Aorta (tissue), 5 donors: ENCODE results near the gene EXOC3L4. TPM values are rescaled to one million over a fixed set of nuclear protein-coding genes. Genes with fewer than 3 reads are reported as not detected.

Experiments
- ATAC-seq: fragments of 200-7000 bp; cut with Tn5 transposase; one replicate; pipeline ENCODE4 v1.9.1; 2022; ENCODE audit warnings: moderate library complexity; ENCODE audit not compliant: low FRiP score
- DNase-seq, 2 donors: peaks; one replicate each; pipeline ENCODE4 v3.0.0-alpha.2; 2020
- H3K27ac ChIP-seq, 2 donors: one replicate each; pipeline ENCODE4 v1.5.1; 2013; ENCODE audit warnings: low read length in 2 of 2, mild to moderate bottlenecking in 2 of 2, moderate library complexity in 2 of 2, control low read depth in 1 of 2, inconsistent platforms in 1 of 2, low read depth in 1 of 2
- H3K27me3 ChIP-seq, 2 donors: one replicate each; pipeline ENCODE4 v1.6.1; 2013; ENCODE audit warnings: control low read depth in 1 of 2, low read length in 1 of 2, mild to moderate bottlenecking in 1 of 2, moderate library complexity in 1 of 2; ENCODE audit not compliant: insufficient read depth in 2 of 2, control insufficient read depth in 1 of 2
- H3K36me3 ChIP-seq, 2 donors: one replicate each; pipeline ENCODE4 v1.6.1; 2013; ENCODE audit warnings: control low read depth in 1 of 2, low read length in 1 of 2, mild to moderate bottlenecking in 1 of 2; ENCODE audit not compliant: insufficient read depth in 2 of 2, control insufficient read depth in 1 of 2
- H3K4me1 ChIP-seq, 2 donors: one replicate each; pipeline ENCODE4 v1.6.1; 2013; ENCODE audit warnings: low read length in 2 of 2, control low read depth in 1 of 2, mild to moderate bottlenecking in 1 of 2, moderate library complexity in 1 of 2; ENCODE audit not compliant: insufficient read depth in 2 of 2, control insufficient read depth in 1 of 2
- H3K4me3 ChIP-seq, 2 donors: one replicate each; pipeline ENCODE4 v1.5.1; 2013; ENCODE audit warnings: low read length in 2 of 2, control low read depth in 1 of 2, mild to moderate bottlenecking in 1 of 2
- H3K9me3 ChIP-seq: one replicate; pipeline ENCODE4 v1.6.1; 2013; ENCODE audit warnings: mild to moderate bottlenecking, low read length; ENCODE audit not compliant: control insufficient read depth
- WGBS, 2 donors: extraction: QIAGEN DNeasy Blood & Tissue Kit; methylation state at CpG; one replicate each; pipeline ENCODE4 v1.1.7; 2013; 5-methylcytosine and 5-hydroxymethylcytosine counted together
- intact Hi-C, 2 donors: fragments of 100-400 bp; cut with DNase I; formaldehyde crosslinking; loops; one replicate each; pipeline versions ENCODE4 v1.14.2 to v1.15.0; 2022
- polyA plus RNA-seq, 2 donors: library from polyadenylated mRNA; stranded (reverse); fragments of 200-250 nt; gene quantifications; one replicate each; pipeline ENCODE4 v1.2.3, GENCODE V29; 2013
- total RNA-seq, 2 donors: library from RNA; stranded (reverse); fragmentation: NEBNext Ultra II Directional; extraction: Animal tissue kit (Norgen Biotek cat#: 25700); gene quantifications; one replicate each; pipeline ENCODE4 v1.2.1, GENCODE V29; 2021
- donor health status: healthy with polysubstance abuse.
- donor health status: Bipolar disorder and iron deficiency.
- donor health status: DM: no; HTN: no; CAD: no.
- donor health status: DM: no; HTN: no; CAD: no.
- donor health status: DM: yes; HTN: yes; CAD: no.

The EXOC3L4 gene
- total and polyA plus RNA-seq, 4 donors: 0.68 to 7.4 (median 4.8) TPM; not detected in 1

GRCh38 chr14:103130017-103130764, 35.7 kb downstream of the EXOC3L4 start:
- Histone ChIP-seq H3K4me3 (no peak overlapping the region), H3K27ac (no peak overlapping the region), H3K36me3 (no peaks in the 10 kb centered on the region), H3K9me3 (no peaks in the 10 kb centered on the region), H3K4me1 (no peaks in the 10 kb centered on the region), H3K27me3 (no peaks in the 10 kb centered on the region)
- ATAC-seq: no peak
- WGBS, 2 donors: 94% methylated on average over 26 of the region's 26 CpGs
- intact Hi-C loops: no loop called here
- DNase-seq: no peak

- H3K4me1 ChIP-seq: no peaks in the 10 kb centered on the region
- no peaks in the 10 kb centered on the region for H3K27me3 ChIP-seq
- H3K36me3 ChIP-seq: no peaks in the 10 kb centered on the region
- intact Hi-C loops: no loop called here
- no peak overlapping the region for H3K4me3 ChIP-seq
- no peak for DNase-seq
- WGBS, 2 donors: 63 to 64% methylated on average over 8 of the region's 8 CpGs
- ATAC-seq: no peak
- no peak overlapping the region for H3K27ac ChIP-seq
- H3K9me3 ChIP-seq: no peaks in the 10 kb centered on the region
Observed at GRCh38 chr14:103130965-103131364, 36.4 kb downstream of the EXOC3L4 start.

- 96 to 99% methylated on average over 9 of the region's 9 CpGs for WGBS, 2 donors
- ATAC-seq (no peak), DNase-seq (no peak)
- Histone ChIP-seq H3K27ac (no peak overlapping the region), H3K4me1 (no peaks in the 10 kb centered on the region), H3K4me3 (no peak overlapping the region), H3K36me3 (no peaks in the 10 kb centered on the region), H3K9me3 (no peaks in the 10 kb centered on the region), H3K27me3 (no peaks in the 10 kb centered on the region)
- intact Hi-C loops: no loop called here
Observed at GRCh38 chr14:103131580-103131979, 37.1 kb downstream of the EXOC3L4 start.

GRCh38 chr14:103132381-103133209, 38.1 kb downstream of the EXOC3L4 start:
- Histone ChIP-seq H3K27ac (no peak overlapping the region), H3K27me3 (no peaks in the 10 kb centered on the region), H3K4me1 (no peaks in the 10 kb centered on the region), H3K4me3 (no peak overlapping the region), H3K9me3 (no peaks in the 10 kb centered on the region), H3K36me3 (no peaks in the 10 kb centered on the region)
- intact Hi-C loops: no loop called here
- ATAC-seq: no peak
- WGBS, 2 donors: 83% methylated on average over 39 of the region's 39 CpGs
- DNase-seq: no peak

- Histone ChIP-seq H3K4me1 (no peaks in the 10 kb centered on the region), H3K36me3 (no peaks in the 10 kb centered on the region), H3K9me3 (no peaks in the 10 kb centered on the region), H3K27me3 (no peaks in the 10 kb centered on the region), H3K4me3 (no peak overlapping the region), H3K27ac (no peak overlapping the region)
- no peak for DNase-seq
- no peak for ATAC-seq
- WGBS, 2 donors: 89 to 93% methylated on average over 25 of the region's 25 CpGs
- intact Hi-C loops: no loop called here
Observed at GRCh38 chr14:103133210-103134140, 39.0 kb downstream of the EXOC3L4 start.

- intact Hi-C loops: no loop called here
- DNase-seq (no peak), ATAC-seq (no peak)
- WGBS, 2 donors: 50 to 73% methylated on average over 2 of the region's 2 CpGs
- Histone ChIP-seq H3K9me3 (no peaks in the 10 kb centered on the region), H3K27me3 (no peaks in the 10 kb centered on the region), H3K4me1 (no peaks in the 10 kb centered on the region), H3K27ac (no peak overlapping the region), H3K36me3 (no peaks in the 10 kb centered on the region), H3K4me3 (no peak overlapping the region)
Observed at GRCh38 chr14:103134405-103134804, 39.9 kb downstream of the EXOC3L4 start.

- intact Hi-C loops: no loop called here
- 93 to 96% methylated on average over 14 of the region's 14 CpGs for WGBS, 2 donors
- DNase-seq (no peak), ATAC-seq (no peak)
- Histone ChIP-seq H3K27me3 (no peaks in the 10 kb centered on the region), H3K36me3 (no peaks in the 10 kb centered on the region), H3K4me3 (no peak overlapping the region), H3K9me3 (no peaks in the 10 kb centered on the region), H3K27ac (no peak overlapping the region), H3K4me1 (no peaks in the 10 kb centered on the region)
Observed at GRCh38 chr14:103134919-103135318, 40.4 kb downstream of the EXOC3L4 start.

GRCh38 chr14:103135333-103136260, 41.1 kb downstream of the EXOC3L4 start:
- H3K27me3 ChIP-seq: no peaks in the 10 kb centered on the region
- no peaks in the 10 kb centered on the region for H3K36me3 ChIP-seq
- no peak overlapping the region for H3K4me3 ChIP-seq
- no peaks in the 10 kb centered on the region for H3K4me1 ChIP-seq
- WGBS, 2 donors: 92 to 93% methylated on average over 25 to 26 of the region's 26 CpGs
- intact Hi-C loops: no loop called here
- no peaks in the 10 kb centered on the region for H3K9me3 ChIP-seq
- DNase-seq: no peak
- H3K27ac ChIP-seq: no peak overlapping the region
- no peak for ATAC-seq
